K562 (cell line): ENCODE measurements around the gene C6orf89. TPM values are rescaled to one million over a fixed set of nuclear protein-coding genes. Genes with fewer than 3 reads are reported as not detected.

Experiments used
- ATAC-seq: fragments of 200-7000 bp; cut with Tn5 transposase; 3 replicates; pipeline ENCODE4 v1.9.1; 2020; ENCODE audit warnings: moderate library complexity
- BruUV-seq: library from RNA; stranded (reverse); fragments of 400-500 nt; replicated peaks from 2 replicates; lab custom pipeline; 2021; lab: Mats Ljungman, UMichigan
- CTCF ChIA-PET: fragments of 300-600 bp; formaldehyde crosslinking; extraction: SDS; loops from one replicate; lab custom pipeline; 2021; ENCODE audit warnings: low intra/inter-chr PET ratio; lab: Yijun Ruan, JAX
- POLR2A ChIA-PET: fragments of 300-600, 350-650 bp; sonication (Branson Sonifier 250); formaldehyde crosslinking; extraction: SDS; loops from one replicate; lab custom pipeline; 2021; ENCODE audit warnings: antibody characterized with exemption, inconsistent platforms; lab: Yijun Ruan, JAX
- DNase-seq, 4 experiments: peaks; one replicate each; pipeline versions ENCODE4 v3.0.0 to v3.0.0-alpha.2; 2011 to 2018; ENCODE audit warnings: low spot score in 3 of 4, mixed read lengths in 3 of 4; ENCODE audit errors: extremely low read depth in 1 of 4
- FAIRE-seq: peaks from 2 replicates; lab custom pipeline; 2011; peaks lifted over from hg19 to GRCh38; lab: Jason Lieb, UNC
- H2AFZ ChIP-seq: 2 replicates; pipeline ENCODE4 v1.6.0; 2011; ENCODE audit warnings: low read depth, low read length, control low read depth, inconsistent platforms
- H3K27ac ChIP-seq: fragments of 200-600 bp; 3 replicates; pipeline ENCODE4 v1.8.0; 2011; ENCODE audit warnings: low read depth, mild to moderate bottlenecking, control low read depth, inconsistent platforms, low read length, moderate library complexity, mixed read lengths; ENCODE audit errors: extremely low read depth
- H3K27me3 ChIP-seq, 2 experiments: fragments of 300-600 bp in 1 of 2; 2 replicates in 1 of 2; 3 replicates in 1 of 2; pipeline versions ENCODE4 v1.6.0 to v1.8.0; 2011; ENCODE audit warnings: inconsistent platforms in 2 of 2, low read length in 2 of 2, mild to moderate bottlenecking in 1 of 2, mixed read lengths in 1 of 2, moderate library complexity in 1 of 2; ENCODE audit not compliant: control insufficient read depth in 2 of 2, insufficient read depth in 2 of 2
- H3K36me3 ChIP-seq: fragments of 300-600 bp; 3 replicates; pipeline ENCODE4 v1.8.0; 2011; ENCODE audit warnings: mild to moderate bottlenecking, low read length, inconsistent platforms; ENCODE audit not compliant: control insufficient read depth, insufficient read depth
- H3K4me1 ChIP-seq, 2 experiments: fragments of 200-600 bp in 1 of 2; replicated peaks in 1 of 2; 2 replicates in 1 of 2; 3 replicates in 1 of 2; pipeline versions ENCODE4 v1.5.1 to v1.8.0; 2011; ENCODE audit warnings: inconsistent platforms in 2 of 2, low read length in 2 of 2, mild to moderate bottlenecking in 1 of 2, mixed read lengths in 1 of 2, moderate library complexity in 1 of 2; ENCODE audit not compliant: control insufficient read depth in 2 of 2, insufficient read depth in 2 of 2
- H3K4me2 ChIP-seq: 2 replicates; pipeline ENCODE4 v1.6.1; 2011; ENCODE audit warnings: low read length, control low read depth, inconsistent platforms, mixed read lengths; ENCODE audit not compliant: insufficient read depth
- H3K4me3 ChIP-seq: fragments of 200-600 bp; sonication (generic), shearing (Covaris generic); 2 replicates; pipeline ENCODE4 v1.5.1; 2016; ENCODE audit warnings: control low read depth, inconsistent platforms
- H3K79me2 ChIP-seq: fragments of 200-600 bp; 3 replicates; pipeline ENCODE4 v1.8.0; 2011; ENCODE audit warnings: low read length, inconsistent platforms; ENCODE audit not compliant: control insufficient read depth, insufficient read depth
- H3K9ac ChIP-seq, 2 experiments: 2 replicates each; pipeline versions ENCODE4 v1.6.0 to v1.6.1; 2011; ENCODE audit warnings: low read depth in 2 of 2, low read length in 2 of 2, control low read depth in 1 of 2, inconsistent platforms in 1 of 2, mild to moderate bottlenecking in 1 of 2, mixed read lengths in 1 of 2; ENCODE audit not compliant: insufficient read depth in 1 of 2
- H3K9me1 ChIP-seq: one replicate; pipeline ENCODE4 v1.6.0; 2011; ENCODE audit warnings: inconsistent platforms, mild to moderate bottlenecking, low read length, moderate library complexity; ENCODE audit not compliant: control insufficient read depth, insufficient read depth
- H3K9me3 ChIP-seq: replicated peaks from 2 replicates; pipeline ENCODE4 v1.5.1; 2011; ENCODE audit warnings: low read depth, low read length, inconsistent platforms; ENCODE audit not compliant: control insufficient read depth, insufficient read depth
- H4K20me1 ChIP-seq: replicated peaks from 2 replicates; pipeline ENCODE4 v1.6.1; 2011; ENCODE audit warnings: low read length, inconsistent platforms, mixed read lengths; ENCODE audit not compliant: control insufficient read depth, insufficient read depth
- CEBPB ChIP-seq: fragments of 450-650 bp; IDR thresholded peaks from 2 replicates; pipeline ENCODE4 v1.6.1; 2016; ENCODE audit warnings: missing genetic modification characterization, missing compliant biosample characterization
- CEBPG ChIP-seq, 3 experiments: fragments of 200-800 bp in 1 of 3; sonication (Bioruptor generic) in 1 of 3; sonication (generic) in 1 of 3; formaldehyde crosslinking in 1 of 3; IDR thresholded peaks in 2 of 3; conservative IDR thresholded peaks in 1 of 3; 2 replicates each; pipeline versions ENCODE4 v1.6.1 to v1.8.0; 2016 to 2022; ENCODE audit warnings: missing compliant biosample characterization in 2 of 3, missing genetic modification characterization in 2 of 3, mild to moderate bottlenecking in 1 of 3, missing genetic modification reagents in 1 of 3
- CTCFL ChIP-seq: IDR thresholded peaks from 2 replicates; pipeline ENCODE4 v1.6.1; 2011; ENCODE audit warnings: borderline replicate concordance, low read depth, mild to moderate bottlenecking, moderate library complexity, low read length; ENCODE audit not compliant: insufficient read depth, poor library complexity, severe bottlenecking
- ZNF75A ChIP-seq: fragments of 450-650 bp; formaldehyde crosslinking; IDR thresholded peaks from 2 replicates; pipeline ENCODE4 v1.4.0; 2020; ENCODE audit warnings: mild to moderate bottlenecking
- WGBS: fragments of 100-300 bp; shearing (Covaris generic); methylation state at CpG from one replicate; pipeline ENCODE4 v1.1.6; 2016; ENCODE audit warnings: low coverage, mixed read lengths; ENCODE audit not compliant: insufficient coverage; ENCODE audit errors: missing lambda C conversion rate; 5-methylcytosine and 5-hydroxymethylcytosine counted together
- in situ Hi-C: fragments of 300-500 bp; cut with MboI; formaldehyde crosslinking; loops from 4 replicates; pipeline ENCODE4 v1.15.0; 2018; ENCODE audit warnings: inconsistent platforms, mixed read lengths
- intact Hi-C: fragments of 100-400 bp; cut with micrococcal nuclease; formaldehyde crosslinking; loops from 2 replicates; pipeline ENCODE4 v1.14.2; 2022
- polyA plus RNA-seq, 8 experiments: library from polyadenylated mRNA; depleted of rRNA in 4 of 8; stranded (reverse) in 5 of 8; unstranded in 3 of 8; fragments of >200 nt; fragmentation: Nextera tagmentation in 2 of 8; fragmentation: Illumina TruSeq in 1 of 8; extraction: Ambion mirVana in 2 of 8; extraction: Trizol in 1 of 8; gene quantifications; 2 replicates each; pipeline versions ENCODE4 v1.2.1 to v1.2.3, GENCODE V29; 2011 to 2014; ENCODE audit warnings: inconsistent platforms in 1 of 8, missing spikeins in 1 of 8
- total RNA-seq, 7 experiments: library from RNA; depleted of rRNA in 6 of 7; stranded (reverse); fragments of >200 nt in 6 of 7; fragmentation: Illumina TruSeq in 2 of 7; extraction: Trizol in 2 of 7; gene quantifications; 2 replicates each; pipeline versions ENCODE4 v1.2.1 to v1.2.3, GENCODE V29; 2011 to 2021; ENCODE audit warnings: low replicate concordance in 1 of 7

C6orf89 gene
- total and polyA plus RNA-seq, 9 of the 15 experiments (the other 6 are each of a cell fraction or from before 2014, with no cell fraction given), result 35.2 to 111 (median 58.5) TPM

DNA sequence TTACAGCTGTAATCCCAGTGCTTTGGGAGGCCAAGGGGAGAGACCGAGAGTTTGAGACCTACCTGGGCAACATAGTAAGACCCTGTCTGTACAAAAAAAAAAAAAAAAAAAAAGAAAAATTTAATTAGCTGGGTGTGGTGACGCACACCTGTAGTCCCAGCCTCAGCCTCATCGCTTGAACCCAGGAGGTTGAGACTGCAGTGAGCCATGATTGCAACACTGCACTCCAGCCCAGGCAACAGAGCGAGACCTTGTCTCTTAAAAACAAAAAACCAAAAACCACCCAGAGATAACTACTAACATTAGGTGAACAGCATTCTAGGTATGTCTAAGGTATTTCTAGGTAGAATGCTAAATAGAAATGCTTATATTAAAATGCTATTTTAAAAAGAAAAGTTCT lies 47.8 kb downstream of the C6orf89 start:
- Histone ChIP-seq H2AFZ (no peak overlapping the region), H3K4me1 (peaks cover 0 to 5% of the 10 kb centered on the region in 2 experiments; a peak in 3 of 5 replicates), H3K36me3 (no peaks in the 10 kb centered on the region), H3K27ac (no peak overlapping the region), H3K79me2 (no peaks in the 10 kb centered on the region), H3K9ac (no peak overlapping the region), H3K9me3 (no peaks in the 10 kb centered on the region), H3K9me1 (no peaks in the 10 kb centered on the region), H3K4me3 (no peak overlapping the region), H4K20me1 (peaks cover 6% of the 10 kb centered on the region; the same call in 1 of the 2 replicates), H3K4me2 (no peak overlapping the region), H3K27me3 (peaks cover 6 to 27% of the 10 kb centered on the region in 2 experiments)
- ChIA-PET CTCF (no interaction called here), POLR2A (no interaction called here)
- ATAC-seq, result no peak
- DNase-seq, result no peak
- TF ChIP-seq CEBPG (CRISPR knock-in tag; IDR thresholded peaks at IDR 0.05) (no peak), CEBPG (tag; conservative IDR thresholded peaks at IDR 0.05 in 1 of 2, IDR thresholded peaks at IDR 0.05 in 1 of 2) (no peak), CTCFL (no peak), ZNF75A (no peak), CEBPB (tag) (peak; percentile 28; the same call in 1 of the 2 replicates)
- no TSS peak for BruUV-seq
- FAIRE-seq, result no peak
- 34% methylated on average over 4 of the region's 4 CpGs for WGBS
- intact Hi-C loops (no loop called here), in situ Hi-C loops (no loop called here)
